Natural killer cell (primary cell): ENCODE measurements around the gene KHK. TPM values are rescaled to one million over a fixed set of nuclear protein-coding genes. Genes with fewer than 3 reads are reported as not detected.

Experiments
- ATAC-seq, 3 donors: fragments of 150-1000 bp in 2 of 3; fragments of 200-7000 bp in 1 of 3; cut with Tn5 transposase; 1 replicate in 1 of 3; 2 replicates in 2 of 3; pipeline ENCODE4 v1.10.0; 2021; ENCODE audit warnings: mild to moderate bottlenecking in 2 of 3, moderate library complexity in 2 of 3
- DNase-seq, 2 donors: peaks; one replicate each; pipeline versions ENCODE4 v3.0.0 to v3.0.0-alpha.2; 2013 to 2021; ENCODE audit warnings: mixed read lengths in 1 of 2
- H3K27ac ChIP-seq: one replicate; pipeline ENCODE4 v1.5.1; 2013; ENCODE audit warnings: mild to moderate bottlenecking, low read length
- H3K27me3 ChIP-seq: one replicate; pipeline ENCODE4 v1.6.1; 2013; ENCODE audit warnings: low read length; ENCODE audit not compliant: control insufficient read depth, insufficient read depth
- H3K36me3 ChIP-seq: one replicate; pipeline ENCODE4 v1.6.1; 2013; ENCODE audit warnings: low read length; ENCODE audit not compliant: control insufficient read depth, insufficient read depth
- H3K4me1 ChIP-seq: one replicate; pipeline ENCODE4 v1.6.1; 2013; ENCODE audit warnings: low read length; ENCODE audit not compliant: control insufficient read depth, insufficient read depth
- H3K4me3 ChIP-seq: one replicate; pipeline ENCODE4 v1.5.1; 2013; ENCODE audit warnings: low read length
- H3K9me3 ChIP-seq: one replicate; pipeline ENCODE4 v1.6.1; 2013; ENCODE audit warnings: low read length; ENCODE audit not compliant: control insufficient read depth, insufficient read depth
- H3K27ac Mint-ChIP-seq, 2 donors: one replicate each; pipeline ENCODE4 v1.8.0; 2022; ENCODE audit warnings: mild to moderate bottlenecking in 2 of 2, mixed read lengths in 2 of 2, moderate library complexity in 1 of 2
- H3K27me3 Mint-ChIP-seq, 2 donors: one replicate each; pipeline ENCODE4 v1.8.0; 2022; ENCODE audit warnings: low read depth in 2 of 2, mixed read lengths in 2 of 2
- H3K36me3 Mint-ChIP-seq: one replicate; pipeline ENCODE4 v1.8.0; 2022; ENCODE audit warnings: mixed read lengths
- H3K4me1 Mint-ChIP-seq, 2 donors: one replicate each; pipeline ENCODE4 v1.8.0; 2022; ENCODE audit warnings: mixed read lengths in 2 of 2
- H3K4me3 Mint-ChIP-seq: one replicate; pipeline ENCODE4 v1.8.0; 2022; ENCODE audit warnings: mild to moderate bottlenecking, moderate library complexity, mixed read lengths
- H3K9me3 Mint-ChIP-seq, 2 donors: one replicate each; pipeline ENCODE4 v1.8.0; 2022; ENCODE audit warnings: mixed read lengths in 2 of 2
- WGBS: methylation state at CpG from one replicate; pipeline ENCODE4 v1.1.7; 2013; ENCODE audit warnings: missing lambda C conversion rate; ENCODE audit not compliant: insufficient coverage; 5-methylcytosine and 5-hydroxymethylcytosine counted together
- intact Hi-C: fragments of 100-400 bp; cut with micrococcal nuclease; formaldehyde crosslinking; loops from one replicate; pipeline ENCODE4 v1.14.2; 2022
- total RNA-seq, 4 donors: library from RNA; stranded (reverse); fragments of 120-200 nt in 1 of 4; gene quantifications; one replicate each; pipeline versions ENCODE4 v1.2.3 to v1.2.4, GENCODE V29; 2013 to 2022
- TF ChIP-seq, protein P1 (sequence below): fragments of 200-600 bp; IDR thresholded peaks from one replicate; pipeline ENCODE4 v1.8.0; 2022; ENCODE audit warnings: antibody characterized with exemption

The KHK gene
- total RNA-seq, 3 donors from 2014 or later (not counting 1 experiment from before 2014, with no cell fraction given) = 3.7 to 4.0 (median 3.8) TPM

GRCh38 chr2:27133195-27133875, 46.8 kb downstream of the KHK start:
- H3K4me3 Mint-ChIP-seq = peak overlapping the region; percentile 97
- intact Hi-C loops = loop anchor here (5.0 to 10.0 kb wide), 2 partner anchors 49 to 81 kb away; partner anchors contain the start of genes AGBL5 and KHK

DNA sequence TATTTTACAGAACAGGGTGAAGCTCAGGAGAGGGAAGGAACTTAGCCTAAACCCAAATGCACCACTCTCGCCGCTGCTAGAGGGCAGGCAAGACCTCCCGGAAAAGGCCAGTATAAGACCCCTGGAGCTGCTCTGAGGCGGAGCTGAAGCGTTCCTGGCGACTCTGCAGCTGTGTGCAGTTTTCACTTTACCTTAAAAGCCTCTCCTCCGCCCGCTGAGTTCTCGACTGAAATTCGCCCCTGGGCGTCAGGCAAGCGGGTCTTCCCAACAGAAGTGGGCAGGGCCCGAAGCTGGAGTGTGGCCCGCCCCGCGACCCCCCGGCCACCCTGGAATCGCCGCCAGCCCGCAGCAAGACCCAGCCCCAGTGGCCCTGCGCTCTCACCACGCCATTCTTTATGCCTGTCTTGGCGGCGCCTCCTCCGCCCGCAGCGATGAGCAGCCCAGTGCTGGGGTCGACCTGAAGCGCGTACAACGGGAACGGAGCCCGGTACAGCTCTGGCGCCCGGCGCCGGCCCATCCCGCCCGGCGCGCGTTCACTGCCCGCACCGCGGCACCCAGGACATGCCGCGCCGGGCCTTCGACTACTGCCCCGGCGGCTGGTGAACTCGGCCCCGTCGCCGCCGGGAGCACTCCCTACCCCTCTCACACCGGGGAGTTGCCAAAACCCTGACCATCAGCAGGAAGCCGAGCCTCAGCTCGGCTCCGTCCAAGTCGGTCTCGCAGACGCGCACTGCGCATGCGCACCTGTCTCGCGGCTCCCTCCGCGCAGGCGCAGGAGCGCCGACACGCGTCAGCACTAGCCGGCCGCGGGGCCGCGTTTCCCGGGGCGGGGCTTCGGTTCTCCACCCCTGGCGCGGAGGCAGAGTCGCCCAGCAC, 47.6 kb downstream of the KHK start, which contains the start of gene PREB:
Gene PREB (minus strand): TSS at position 732 of the 876 bp plus-strand sequence. CDS start 215 bp downstream, at position 517.
- under 1% methylated on average over 86 of the region's 86 CpGs for WGBS
- intact Hi-C loops = loop anchor here (1.0 to 10.0 kb wide), 4 partner anchors 11 to 82 kb away; partner anchors contain the start of genes ABHD1, AGBL5, ATRAID and KHK

More at GRCh38 chr2:27133195-27133875, 46.8 kb downstream of the KHK start:
- TF ChIP-seq, protein P1, sequence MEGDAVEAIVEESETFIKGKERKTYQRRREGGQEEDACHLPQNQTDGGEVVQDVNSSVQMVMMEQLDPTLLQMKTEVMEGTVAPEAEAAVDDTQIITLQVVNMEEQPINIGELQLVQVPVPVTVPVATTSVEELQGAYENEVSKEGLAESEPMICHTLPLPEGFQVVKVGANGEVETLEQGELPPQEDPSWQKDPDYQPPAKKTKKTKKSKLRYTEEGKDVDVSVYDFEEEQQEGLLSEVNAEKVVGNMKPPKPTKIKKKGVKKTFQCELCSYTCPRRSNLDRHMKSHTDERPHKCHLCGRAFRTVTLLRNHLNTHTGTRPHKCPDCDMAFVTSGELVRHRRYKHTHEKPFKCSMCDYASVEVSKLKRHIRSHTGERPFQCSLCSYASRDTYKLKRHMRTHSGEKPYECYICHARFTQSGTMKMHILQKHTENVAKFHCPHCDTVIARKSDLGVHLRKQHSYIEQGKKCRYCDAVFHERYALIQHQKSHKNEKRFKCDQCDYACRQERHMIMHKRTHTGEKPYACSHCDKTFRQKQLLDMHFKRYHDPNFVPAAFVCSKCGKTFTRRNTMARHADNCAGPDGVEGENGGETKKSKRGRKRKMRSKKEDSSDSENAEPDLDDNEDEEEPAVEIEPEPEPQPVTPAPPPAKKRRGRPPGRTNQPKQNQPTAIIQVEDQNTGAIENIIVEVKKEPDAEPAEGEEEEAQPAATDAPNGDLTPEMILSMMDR = no peak
- no peaks in the 10 kb centered on the region for H3K27me3 Mint-ChIP-seq
- 56% methylated on average over 14 of the region's 14 CpGs for WGBS
- no peaks in the 10 kb centered on the region for H3K9me3 Mint-ChIP-seq
- peaks cover 18 to 34% of the 10 kb centered on the region in 2 donors for H3K4me1 Mint-ChIP-seq
- H3K4me1 ChIP-seq = peaks cover 24% of the 10 kb centered on the region
- peaks cover 29% of the 10 kb centered on the region for H3K36me3 ChIP-seq
- H3K27me3 ChIP-seq = no peaks in the 10 kb centered on the region
- ATAC-seq = no peak
- no peaks in the 10 kb centered on the region for H3K9me3 ChIP-seq
- peak overlapping the region; percentile 94 to 97 for H3K27ac Mint-ChIP-seq
- no peaks in the 10 kb centered on the region for H3K36me3 Mint-ChIP-seq
- H3K4me3 ChIP-seq = peak overlapping the region; percentile 70
- peak in 1 of 2 donors; percentile 44 for DNase-seq
- H3K27ac ChIP-seq = no peak overlapping the region

GRCh38 chr2:27134781-27135477, 48.4 kb downstream of the KHK start:
- Histone ChIP-seq H3K27me3 (no peaks in the 10 kb centered on the region), H3K4me3 (no peak overlapping the region), H3K4me1 (peaks cover 24% of the 10 kb centered on the region), H3K36me3 (peaks cover 25% of the 10 kb centered on the region), H3K27ac (no peak overlapping the region), H3K9me3 (no peaks in the 10 kb centered on the region)
- no peak for ATAC-seq
- peak overlapping the region; percentile 94 to 97 for H3K27ac Mint-ChIP-seq
- H3K4me1 Mint-ChIP-seq = peaks cover 18 to 30% of the 10 kb centered on the region in 2 donors
- WGBS = 55% methylated on average over 33 of the region's 33 CpGs
- H3K9me3 Mint-ChIP-seq = no peaks in the 10 kb centered on the region
- H3K27me3 Mint-ChIP-seq = no peaks in the 10 kb centered on the region
- H3K4me3 Mint-ChIP-seq = peak overlapping the region; percentile 97
- intact Hi-C loops = loop anchor here (1.0 to 10.0 kb wide), 4 partner anchors 12 to 83 kb away; partner anchors contain the start of genes ABHD1, AGBL5, ATRAID and KHK
- DNase-seq = peak in 1 of 2 donors; percentile 16
- H3K36me3 Mint-ChIP-seq = no peaks in the 10 kb centered on the region
- TF ChIP-seq, protein P1 = no peak

More for the DNA sequence above, 47.6 kb downstream of the KHK start, which contains the start of gene PREB:
- H3K27me3 Mint-ChIP-seq = no peaks in the 10 kb centered on the region
- H3K4me1 Mint-ChIP-seq = peaks cover 18 to 30% of the 10 kb centered on the region in 2 donors
- peak within 1 kb of the TSS; percentile 71 for H3K27ac ChIP-seq
- H3K4me1 ChIP-seq = peaks cover 24% of the 10 kb centered on the region
- H3K36me3 ChIP-seq = peaks cover 29% of the 10 kb centered on the region
- TF ChIP-seq, protein P1 = no peak
- H3K27me3 ChIP-seq = no peaks in the 10 kb centered on the region
- DNase-seq = peak; percentile 98 to 99
- no peaks in the 10 kb centered on the region for H3K9me3 Mint-ChIP-seq
- ATAC-seq = peak; percentile 96 to 98 (median 97)
- peak within 1 kb of the TSS; percentile 97 for H3K4me3 Mint-ChIP-seq
- H3K4me3 ChIP-seq = peak within 1 kb of the TSS; percentile 70
- no peaks in the 10 kb centered on the region for H3K9me3 ChIP-seq
- H3K27ac Mint-ChIP-seq = peak within 1 kb of the TSS; percentile 94 to 97
- H3K36me3 Mint-ChIP-seq = no peaks in the 10 kb centered on the region
